Natural killer cell (primary cell): ENCODE results near the gene GPR107. TPM values are rescaled to one million over a fixed set of nuclear protein-coding genes. Genes with fewer than 3 reads are reported as not detected.
A peak's percentile ranks its signal among the peaks of the same experiment; 100 is the strongest.

ENCODE experiments used
- ATAC-seq, 3 donors: fragments of 150-1000 bp in 2 of 3; fragments of 200-7000 bp in 1 of 3; cut with Tn5 transposase; 1 replicate in 1 of 3; 2 replicates in 2 of 3; pipeline ENCODE4 v1.10.0; 2021; ENCODE audit warnings: mild to moderate bottlenecking in 2 of 3, moderate library complexity in 2 of 3
- DNase-seq, 2 donors: peaks; one replicate each; pipeline versions ENCODE4 v3.0.0 to v3.0.0-alpha.2; 2013 to 2021; ENCODE audit warnings: mixed read lengths in 1 of 2
- H3K27ac ChIP-seq: one replicate; pipeline ENCODE4 v1.5.1; 2013; ENCODE audit warnings: mild to moderate bottlenecking, low read length
- H3K27me3 ChIP-seq: one replicate; pipeline ENCODE4 v1.6.1; 2013; ENCODE audit warnings: low read length; ENCODE audit not compliant: control insufficient read depth, insufficient read depth
- H3K36me3 ChIP-seq: one replicate; pipeline ENCODE4 v1.6.1; 2013; ENCODE audit warnings: low read length; ENCODE audit not compliant: control insufficient read depth, insufficient read depth
- H3K4me1 ChIP-seq: one replicate; pipeline ENCODE4 v1.6.1; 2013; ENCODE audit warnings: low read length; ENCODE audit not compliant: control insufficient read depth, insufficient read depth
- H3K4me3 ChIP-seq: one replicate; pipeline ENCODE4 v1.5.1; 2013; ENCODE audit warnings: low read length
- H3K9me3 ChIP-seq: one replicate; pipeline ENCODE4 v1.6.1; 2013; ENCODE audit warnings: low read length; ENCODE audit not compliant: control insufficient read depth, insufficient read depth
- H3K27ac Mint-ChIP-seq, 2 donors: one replicate each; pipeline ENCODE4 v1.8.0; 2022; ENCODE audit warnings: mild to moderate bottlenecking in 2 of 2, mixed read lengths in 2 of 2, moderate library complexity in 1 of 2
- H3K27me3 Mint-ChIP-seq, 2 donors: one replicate each; pipeline ENCODE4 v1.8.0; 2022; ENCODE audit warnings: low read depth in 2 of 2, mixed read lengths in 2 of 2
- H3K36me3 Mint-ChIP-seq: one replicate; pipeline ENCODE4 v1.8.0; 2022; ENCODE audit warnings: mixed read lengths
- H3K4me1 Mint-ChIP-seq, 2 donors: one replicate each; pipeline ENCODE4 v1.8.0; 2022; ENCODE audit warnings: mixed read lengths in 2 of 2
- H3K4me3 Mint-ChIP-seq: one replicate; pipeline ENCODE4 v1.8.0; 2022; ENCODE audit warnings: mild to moderate bottlenecking, moderate library complexity, mixed read lengths
- H3K9me3 Mint-ChIP-seq, 2 donors: one replicate each; pipeline ENCODE4 v1.8.0; 2022; ENCODE audit warnings: mixed read lengths in 2 of 2
- WGBS: methylation state at CpG from one replicate; pipeline ENCODE4 v1.1.7; 2013; ENCODE audit warnings: missing lambda C conversion rate; ENCODE audit not compliant: insufficient coverage; 5-methylcytosine and 5-hydroxymethylcytosine counted together
- intact Hi-C: fragments of 100-400 bp; cut with micrococcal nuclease; formaldehyde crosslinking; loops from one replicate; pipeline ENCODE4 v1.14.2; 2022
- total RNA-seq, 4 donors: library from RNA; stranded (reverse); fragments of 120-200 nt in 1 of 4; gene quantifications; one replicate each; pipeline versions ENCODE4 v1.2.3 to v1.2.4, GENCODE V29; 2013 to 2022
- TF ChIP-seq, protein P1 (sequence below): fragments of 200-600 bp; IDR thresholded peaks from one replicate; pipeline ENCODE4 v1.8.0; 2022; ENCODE audit warnings: antibody characterized with exemption

The GPR107 gene
- total RNA-seq, 3 donors from 2014 or later (not counting 1 experiment from before 2014, with no cell fraction given), result 32.9 to 49.5 (median 41.8) TPM

DNA sequence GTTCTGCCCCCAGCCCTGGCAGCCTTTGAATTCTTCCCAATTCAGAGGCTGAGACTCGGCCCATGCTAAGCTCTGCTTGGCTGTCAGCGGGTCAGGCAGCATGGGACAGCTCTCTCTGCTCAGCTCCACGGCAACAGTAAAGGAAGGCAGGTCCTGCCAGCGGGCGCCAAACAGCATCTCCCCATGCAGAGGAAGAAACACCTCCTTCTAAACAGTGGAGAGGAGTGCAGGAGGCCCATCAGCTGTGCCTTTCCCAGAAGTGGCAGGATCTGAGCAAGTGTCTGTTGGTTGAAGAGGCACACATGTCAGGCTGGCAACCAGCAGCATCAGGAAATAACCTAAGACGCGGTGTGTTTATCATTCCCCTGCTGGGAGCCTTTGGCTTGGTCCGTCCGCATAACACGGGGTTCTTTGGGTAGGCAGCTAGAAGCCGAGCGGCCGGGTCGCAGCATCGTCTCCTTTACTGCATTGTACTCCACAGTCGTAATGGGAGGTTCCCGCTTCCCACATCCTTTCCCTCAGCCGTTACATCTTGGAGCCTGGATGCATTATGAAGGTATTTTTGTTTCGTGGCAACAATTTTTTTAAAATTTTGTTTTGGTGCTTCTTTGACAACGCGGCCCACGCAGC lies 75.8 kb downstream of the GPR107 start:
- peaks cover 65% of the 10 kb centered on the region for H3K4me1 ChIP-seq
- H3K4me3 ChIP-seq, result no peak overlapping the region
- peaks cover 7% of the 10 kb centered on the region for H3K36me3 ChIP-seq
- Mint-ChIP-seq H3K9me3 (no peaks in the 10 kb centered on the region), H3K27me3 (no peaks in the 10 kb centered on the region), H3K36me3 (no peaks in the 10 kb centered on the region), H3K27ac (peak overlapping the region; percentile 96 to 100), H3K4me1 (peaks cover 65 to 70% of the 10 kb centered on the region in 2 donors), H3K4me3 (peak overlapping the region; percentile 91)
- no peaks in the 10 kb centered on the region for H3K27me3 ChIP-seq
- intact Hi-C loops, result loop anchor here (1.0 to 10.0 kb wide), 5 partner anchors 43 to 262 kb away; partner anchors contain the start of gene NCS1
- DNase-seq (peak; percentile 35 to 58), ATAC-seq (peak in 2 of 3 donors; percentile 2 to 3)
- 80% methylated on average over 19 of the region's 22 CpGs for whole genome bisulfite sequencing
- H3K9me3 ChIP-seq, result no peaks in the 10 kb centered on the region
- peak overlapping the region; percentile 97 for H3K27ac ChIP-seq
- TF ChIP-seq, protein P1, sequence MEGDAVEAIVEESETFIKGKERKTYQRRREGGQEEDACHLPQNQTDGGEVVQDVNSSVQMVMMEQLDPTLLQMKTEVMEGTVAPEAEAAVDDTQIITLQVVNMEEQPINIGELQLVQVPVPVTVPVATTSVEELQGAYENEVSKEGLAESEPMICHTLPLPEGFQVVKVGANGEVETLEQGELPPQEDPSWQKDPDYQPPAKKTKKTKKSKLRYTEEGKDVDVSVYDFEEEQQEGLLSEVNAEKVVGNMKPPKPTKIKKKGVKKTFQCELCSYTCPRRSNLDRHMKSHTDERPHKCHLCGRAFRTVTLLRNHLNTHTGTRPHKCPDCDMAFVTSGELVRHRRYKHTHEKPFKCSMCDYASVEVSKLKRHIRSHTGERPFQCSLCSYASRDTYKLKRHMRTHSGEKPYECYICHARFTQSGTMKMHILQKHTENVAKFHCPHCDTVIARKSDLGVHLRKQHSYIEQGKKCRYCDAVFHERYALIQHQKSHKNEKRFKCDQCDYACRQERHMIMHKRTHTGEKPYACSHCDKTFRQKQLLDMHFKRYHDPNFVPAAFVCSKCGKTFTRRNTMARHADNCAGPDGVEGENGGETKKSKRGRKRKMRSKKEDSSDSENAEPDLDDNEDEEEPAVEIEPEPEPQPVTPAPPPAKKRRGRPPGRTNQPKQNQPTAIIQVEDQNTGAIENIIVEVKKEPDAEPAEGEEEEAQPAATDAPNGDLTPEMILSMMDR, result no peak

DNA sequence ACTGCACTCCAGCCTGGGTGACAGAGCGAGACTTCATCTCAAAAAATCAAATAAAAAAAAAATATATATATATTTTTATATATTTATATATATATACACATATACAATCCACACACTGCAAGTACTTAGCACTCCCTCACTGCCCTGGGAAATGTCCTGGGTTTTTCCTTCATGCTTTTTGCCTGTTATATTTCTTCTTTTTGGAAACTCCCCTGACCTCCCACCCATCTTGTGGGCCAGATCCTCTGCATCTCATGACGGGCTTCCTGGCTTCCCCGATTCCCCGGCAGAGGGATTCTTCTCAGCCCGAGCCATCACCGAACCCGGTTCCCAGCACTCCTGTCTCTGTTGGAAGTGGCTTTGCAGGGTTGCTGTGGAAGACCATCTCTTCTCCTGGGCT lies 79.0 kb downstream of the GPR107 start:
- Histone ChIP-seq H3K4me3 (no peak overlapping the region), H3K36me3 (peaks cover 7% of the 10 kb centered on the region), H3K9me3 (peaks cover 10% of the 10 kb centered on the region), H3K27me3 (no peaks in the 10 kb centered on the region), H3K4me1 (peaks cover 60% of the 10 kb centered on the region), H3K27ac (no peak overlapping the region)
- no peaks in the 10 kb centered on the region for H3K9me3 Mint-ChIP-seq
- H3K4me3 Mint-ChIP-seq, result peak overlapping the region; percentile 31
- intact Hi-C loops, result no loop called here
- ATAC-seq (no peak), DNase-seq (no peak)
- H3K27me3 Mint-ChIP-seq, result no peaks in the 10 kb centered on the region
- 99% methylated on average over 6 of the region's 7 CpGs for WGBS
- TF ChIP-seq, protein P1, result no peak
- peak overlapping the region; percentile 68 to 96 for H3K27ac Mint-ChIP-seq
- no peaks in the 10 kb centered on the region for H3K36me3 Mint-ChIP-seq
- peaks cover 67 to 72% of the 10 kb centered on the region in 2 donors for H3K4me1 Mint-ChIP-seq

DNA sequence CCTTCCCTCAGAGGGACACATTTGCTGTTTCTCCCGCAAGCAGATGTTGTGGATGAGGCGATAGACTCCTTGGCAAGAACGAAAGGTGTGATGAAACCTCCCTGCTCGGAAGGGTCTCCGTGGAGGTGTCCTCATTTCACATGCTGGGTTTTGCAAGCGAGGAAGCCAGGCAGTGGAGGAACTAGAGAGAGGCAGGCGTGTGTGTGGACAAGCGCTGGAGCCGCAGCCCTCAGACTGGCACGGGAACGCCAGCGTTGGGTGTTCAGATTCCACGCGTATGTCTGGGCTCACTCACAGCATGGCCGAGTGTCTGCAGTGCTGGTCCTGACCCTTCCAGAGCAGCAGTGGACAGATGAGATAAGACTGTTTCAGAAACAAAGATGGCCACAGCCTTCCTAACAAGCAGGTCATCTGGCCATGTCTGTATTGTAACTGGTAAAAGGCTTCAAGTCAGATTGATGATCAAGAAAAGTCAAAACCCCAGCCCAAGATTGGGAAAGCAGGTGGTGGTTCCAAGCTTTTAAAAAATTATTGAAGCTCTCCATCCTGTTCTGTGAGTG lies 83.5 kb downstream of the GPR107 start:
- Histone ChIP-seq H3K4me3 (no peak overlapping the region), H3K4me1 (peaks cover 31% of the 10 kb centered on the region), H3K36me3 (peaks cover 4% of the 10 kb centered on the region), H3K27ac (no peak overlapping the region), H3K27me3 (no peaks in the 10 kb centered on the region), H3K9me3 (peaks cover 10% of the 10 kb centered on the region)
- DNase-seq, result no peak
- intact Hi-C loops, result no loop called here
- no peak for ATAC-seq
- Mint-ChIP-seq H3K4me1 (peaks cover 50 to 58% of the 10 kb centered on the region in 2 donors), H3K27me3 (no peaks in the 10 kb centered on the region), H3K9me3 (no peaks in the 10 kb centered on the region), H3K27ac (no peak overlapping the region), H3K4me3 (no peak overlapping the region), H3K36me3 (no peaks in the 10 kb centered on the region)
- 97% methylated on average over 15 of the region's 15 CpGs for WGBS
- TF ChIP-seq, protein P1, result no peak
